Measurements from ENCODE around the gene CAMKMT.
"Not testable (repeated sequence)": the region's sequence is repeated elsewhere in the genome, so short reads cannot be mapped to it uniquely, and the experiment has no call there.

The CAMKMT gene

DNA sequence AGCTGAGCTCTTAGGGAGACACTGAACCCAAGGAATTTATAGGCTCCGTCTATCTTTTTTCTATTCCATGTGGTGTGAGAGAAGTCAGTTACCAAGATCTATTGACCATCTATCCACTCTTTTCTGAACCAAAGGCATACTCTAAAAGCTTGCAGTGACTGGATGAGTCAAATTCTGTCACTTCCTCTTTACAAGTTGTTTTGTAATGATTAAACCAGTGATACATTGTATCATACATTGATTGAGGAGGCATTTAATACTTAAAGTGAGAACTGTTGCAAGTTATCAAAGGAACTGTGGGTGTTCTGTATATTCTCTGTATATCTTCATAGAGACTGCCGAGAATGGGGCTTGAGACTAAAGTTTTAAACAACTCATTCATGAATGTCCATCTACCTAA, 188.8 kb downstream of the CAMKMT start:
- DNase-seq (ENCODE audit: low spot score), result peak; percentile 75

DNA sequence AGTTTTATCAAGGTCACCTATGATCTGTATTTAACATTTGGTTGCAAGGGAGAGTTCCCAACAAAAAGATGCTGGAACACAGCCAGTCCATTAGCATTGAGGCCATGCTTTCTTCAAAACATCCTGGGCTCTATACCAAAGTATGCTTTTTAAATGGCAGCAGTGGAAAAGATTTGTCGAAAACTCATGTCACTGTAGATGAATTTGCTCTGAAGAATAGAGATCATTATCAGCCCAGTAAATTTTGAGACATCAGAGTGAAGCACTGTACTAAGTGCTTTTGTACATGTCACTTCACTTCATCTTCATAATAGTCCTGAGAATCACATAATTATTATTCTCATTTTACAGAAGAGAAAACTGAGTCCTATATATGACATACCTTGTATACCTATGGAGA, 189.8 kb downstream of the CAMKMT start:
- no peak for DNase-seq (ENCODE audit: low spot score)

DNA sequence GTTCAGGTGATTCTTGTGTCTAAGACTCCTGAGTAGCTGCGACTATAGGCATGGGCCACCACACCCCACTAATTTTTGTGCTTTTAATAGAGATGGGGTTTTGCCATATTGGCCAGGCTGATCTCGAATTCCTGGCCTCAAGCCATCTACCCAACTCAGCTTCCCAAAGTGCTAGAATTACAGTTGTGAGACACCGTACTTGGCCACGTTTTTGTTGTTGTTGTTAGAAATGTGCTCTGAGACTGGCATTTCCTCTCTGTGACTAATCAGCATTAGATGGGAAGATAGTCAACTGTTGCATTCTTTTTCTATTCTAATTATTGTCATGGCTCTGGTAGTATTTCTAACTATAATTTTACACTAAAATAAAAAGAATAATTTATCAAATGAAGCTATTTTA, 191.7 kb downstream of the CAMKMT start:
- DNase-seq (ENCODE audit: low spot score), result peak; percentile 22

DNA sequence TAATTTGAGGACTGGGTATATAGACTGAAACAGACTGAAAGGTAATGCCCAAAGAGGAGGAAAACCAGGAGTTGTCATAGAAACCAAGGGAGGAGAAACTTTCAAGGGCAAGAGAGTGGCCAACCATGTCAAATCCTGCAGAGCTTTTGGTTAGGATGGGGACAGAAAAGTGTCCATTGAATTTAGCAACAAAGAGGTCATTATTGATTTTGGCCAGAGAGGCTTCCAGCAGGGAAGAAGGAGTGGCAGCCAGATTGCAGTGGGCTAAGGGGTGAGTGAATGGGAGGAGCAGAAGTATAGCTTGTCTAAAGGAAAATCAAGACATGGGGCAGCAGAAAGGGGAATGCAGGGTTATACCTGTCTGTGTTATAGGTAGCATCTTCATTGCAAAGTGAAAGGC, 194.0 kb downstream of the CAMKMT start:
- DNase-seq (ENCODE audit: low spot score), result no peak

DNA sequence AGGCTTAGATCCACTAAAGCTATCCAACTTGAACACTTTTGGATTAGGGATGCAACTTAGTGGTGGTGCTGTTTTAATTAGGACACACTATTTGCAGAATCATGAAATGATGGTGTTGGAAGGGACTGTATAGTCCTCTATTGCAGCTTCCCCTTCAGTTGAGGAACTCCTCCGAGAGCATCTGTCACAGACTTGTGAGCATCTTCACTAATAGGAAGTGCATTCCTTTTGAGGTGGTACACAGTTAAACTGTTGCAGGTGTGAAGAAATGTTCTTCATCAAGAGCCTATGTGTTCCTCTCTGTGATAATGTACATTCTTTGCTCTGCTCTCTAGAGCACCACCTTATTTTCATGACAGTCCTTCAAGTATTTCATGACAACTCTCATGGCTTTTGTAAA, 197.4 kb downstream of the CAMKMT start:
- no peak for DNase-seq (ENCODE audit: low spot score)

DNA sequence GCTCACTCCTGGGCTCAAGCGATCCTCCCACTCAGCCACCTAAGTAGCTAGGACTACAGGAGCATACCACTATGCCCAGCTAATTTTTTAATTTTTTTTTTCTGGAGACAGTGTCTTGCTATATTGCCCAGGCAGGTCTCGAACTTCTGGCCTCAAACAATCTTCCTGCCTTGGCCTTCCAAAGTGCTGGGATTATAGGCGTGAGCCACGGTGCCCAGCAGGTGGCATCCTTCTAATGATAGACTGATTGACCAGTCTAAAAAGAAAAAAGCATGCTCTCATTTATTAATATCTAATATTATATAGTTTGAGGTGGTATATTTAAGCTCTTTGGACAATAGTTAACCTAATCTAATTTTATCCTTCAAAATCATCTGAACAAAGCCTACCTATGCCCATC, 198.6 kb downstream of the CAMKMT start:
- DNase-seq (ENCODE audit: low spot score), result no peak

DNA sequence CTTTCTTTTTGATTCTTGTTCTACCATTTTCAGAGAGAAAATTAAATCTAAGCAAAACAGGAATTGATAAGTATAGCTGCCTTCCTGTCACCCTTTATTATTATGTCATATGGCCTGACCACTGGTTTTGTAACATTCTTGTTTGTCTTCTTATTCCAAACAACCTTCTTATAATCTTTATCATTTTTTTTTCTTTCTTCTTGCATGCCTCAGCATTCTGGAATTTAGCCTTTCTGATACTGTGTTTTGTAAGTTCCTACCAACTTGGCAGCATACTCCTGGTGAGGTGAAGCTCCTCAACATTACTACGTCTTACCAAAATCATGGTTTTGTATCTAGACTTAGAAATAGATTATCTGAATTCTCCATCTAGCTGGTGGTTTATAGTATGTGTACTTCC, 199.2 kb downstream of the CAMKMT start:
- DNase-seq (ENCODE audit: low spot score), result no peak

DNA sequence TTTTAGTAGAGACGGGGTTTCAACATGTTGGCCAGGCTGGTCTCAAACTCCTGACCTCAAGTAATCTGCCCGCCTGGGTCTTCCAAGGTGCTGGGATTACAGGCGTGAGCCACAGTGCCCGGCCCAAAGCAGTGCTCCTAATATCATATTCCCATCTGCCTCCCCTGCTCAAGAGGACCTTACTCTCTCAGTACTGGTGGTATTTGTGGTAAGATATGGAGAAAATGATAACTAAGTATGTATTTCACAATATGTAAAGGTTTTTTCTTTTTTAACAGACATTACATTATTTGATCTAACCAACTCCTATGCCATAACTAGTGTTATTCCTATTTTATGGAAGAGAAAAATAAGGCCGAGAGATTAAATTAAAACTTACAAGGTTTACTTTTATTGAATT, 201.0 kb downstream of the CAMKMT start:
- DNase-seq (ENCODE audit: low spot score), result no peak

DNA sequence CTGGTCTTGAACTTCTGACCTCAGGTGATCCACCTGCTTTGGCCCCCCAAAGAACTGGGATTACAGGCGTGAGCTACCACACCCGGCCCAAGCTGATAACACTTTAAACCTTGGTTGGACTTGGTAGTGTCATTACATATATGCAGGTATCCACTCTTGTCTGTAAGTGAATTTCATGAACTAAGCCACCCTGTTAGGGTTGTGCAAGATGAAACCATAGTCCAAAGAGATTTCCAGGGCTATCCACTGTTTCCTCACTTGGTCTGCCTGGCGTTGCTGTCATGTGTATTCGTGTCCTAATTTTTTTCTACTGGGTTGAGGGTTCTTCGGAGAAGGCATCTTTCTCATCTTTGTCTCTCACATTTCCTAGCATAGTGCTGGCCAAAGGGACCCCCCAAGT, 203.0 kb downstream of the CAMKMT start:
- no peak for DNase-seq (ENCODE audit: low spot score)

DNA sequence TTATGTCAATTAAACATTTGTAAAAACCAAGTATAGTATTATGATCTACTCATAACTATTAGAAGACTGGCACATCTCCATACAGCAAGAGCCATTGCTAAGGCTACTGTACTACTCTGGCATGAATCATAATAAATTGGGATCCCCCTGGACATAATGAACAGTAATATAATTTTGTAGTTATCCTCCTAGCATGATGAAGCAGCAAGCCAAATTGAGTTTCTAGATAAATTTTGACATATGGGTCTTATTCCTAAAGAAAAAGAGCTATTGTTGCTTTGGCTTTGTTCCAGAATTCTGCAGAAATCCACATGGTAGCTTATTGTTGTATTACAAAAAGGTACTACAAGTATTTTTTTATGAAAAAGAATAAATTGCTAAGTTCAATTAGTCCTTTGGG, 204.3 kb downstream of the CAMKMT start:
- no peak for DNase-seq (ENCODE audit: low spot score)

DNA sequence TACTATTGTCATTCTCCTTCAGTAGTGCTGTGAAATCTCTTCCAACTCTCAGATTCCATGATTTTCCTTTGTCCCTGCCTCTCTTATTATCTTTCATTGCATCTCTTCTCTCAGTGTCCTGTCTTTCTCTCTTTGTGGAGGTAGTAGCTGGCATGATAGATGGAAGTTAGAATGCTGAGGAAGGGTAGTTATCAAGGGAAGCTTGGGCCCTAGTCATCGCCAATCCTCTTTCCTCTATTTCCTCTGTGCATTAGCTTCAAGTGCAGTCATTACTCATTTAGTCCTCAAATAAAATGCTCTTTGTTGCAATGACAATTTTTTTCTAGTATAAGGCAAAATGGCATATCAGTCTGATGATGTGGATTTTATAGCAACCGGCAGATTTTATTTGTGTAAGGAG, 207.7 kb downstream of the CAMKMT start:
- no peak for DNase-seq (ENCODE audit: low spot score)

DNA sequence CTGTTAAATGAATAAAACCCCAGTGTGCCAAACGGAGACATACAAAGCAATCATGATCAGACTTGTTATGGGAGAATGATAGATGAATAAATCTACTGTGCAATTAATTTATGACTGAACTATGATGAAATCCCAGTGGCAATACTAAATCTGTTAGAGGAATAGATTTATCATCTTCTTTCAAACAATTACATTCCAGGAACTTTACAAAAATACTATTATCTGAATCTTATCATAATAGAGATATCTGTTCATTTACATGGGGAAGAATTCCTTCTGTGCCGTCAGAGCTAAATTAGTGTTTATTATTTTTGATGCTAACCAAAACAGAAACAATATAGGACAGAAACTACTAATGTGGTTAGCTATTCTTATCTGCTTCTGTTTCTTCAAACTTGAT, 208.5 kb downstream of the CAMKMT start:
- DNase-seq (ENCODE audit: low spot score), result no peak

DNA sequence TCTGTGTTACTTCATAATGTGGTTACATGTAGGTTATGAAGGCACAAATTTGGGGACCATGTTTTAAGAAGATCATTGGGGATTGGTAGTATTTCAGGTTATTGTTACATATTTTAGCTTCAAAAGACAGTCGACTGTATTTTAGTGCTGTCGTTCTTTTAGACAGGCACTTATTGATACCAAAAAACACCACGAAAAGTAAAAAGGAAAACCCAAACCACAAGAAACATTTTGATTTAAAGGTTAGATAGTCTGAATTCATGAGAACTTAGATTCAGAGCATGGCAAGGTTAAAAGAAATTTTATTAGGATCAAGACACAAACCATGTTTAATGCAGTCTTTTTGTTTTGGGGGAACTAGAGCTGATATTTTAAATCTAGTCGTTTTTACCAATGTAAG, 209.0 kb downstream of the CAMKMT start:
- no peak for DNase-seq (ENCODE audit: low spot score)

DNA sequence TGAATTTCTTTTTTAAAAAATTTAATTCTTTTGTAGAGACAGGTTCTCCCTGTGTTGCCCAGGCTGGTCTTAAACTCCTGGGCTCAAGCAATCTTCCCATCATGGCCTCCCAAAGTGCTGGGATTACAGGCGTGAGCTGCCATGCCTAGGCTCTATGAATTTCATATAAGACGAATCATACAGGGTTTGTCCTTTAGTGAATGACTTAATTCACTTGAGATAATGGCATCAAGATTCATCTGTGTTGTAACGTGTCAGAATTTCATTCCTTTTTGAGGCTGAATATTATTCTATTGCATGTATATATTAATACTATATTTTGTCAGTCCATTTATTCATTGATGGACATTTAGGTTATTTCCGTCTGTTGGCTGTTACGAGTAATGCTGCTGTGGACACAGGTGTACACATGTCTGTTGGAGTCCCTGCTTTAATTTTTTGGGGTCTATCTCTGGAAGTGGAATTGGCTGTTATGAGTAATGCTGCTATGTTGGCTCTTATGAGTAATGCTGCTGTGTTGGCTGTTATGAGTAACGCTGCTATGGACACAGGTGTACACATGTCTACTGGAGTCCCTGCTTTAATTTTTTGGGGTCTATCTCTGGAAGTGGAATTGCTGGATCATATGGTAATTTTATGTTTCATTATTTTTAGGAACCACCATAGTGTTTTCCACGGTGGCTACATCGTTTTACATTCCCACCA, 210.6 kb downstream of the CAMKMT start:
- peak; percentile 82 for DNase-seq (ENCODE audit: low spot score)

DNA sequence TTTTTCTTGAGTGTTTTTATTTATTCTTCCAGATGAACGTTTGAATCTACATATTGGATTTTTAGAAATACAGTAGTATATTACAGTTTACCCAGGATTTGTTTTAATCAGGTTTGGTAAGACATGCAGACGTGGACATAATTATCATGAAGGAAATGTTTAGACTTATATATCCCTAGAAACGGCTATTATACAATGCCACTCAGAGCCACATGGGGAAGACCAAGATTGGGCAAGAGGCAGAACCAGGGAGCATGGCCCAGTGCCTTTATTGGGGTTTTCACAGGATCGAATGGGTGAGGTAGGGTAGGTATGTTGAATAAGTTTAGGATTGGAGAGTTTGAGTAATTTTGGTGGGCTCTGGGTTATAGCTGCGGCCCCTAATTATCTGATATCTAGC, 212.2 kb downstream of the CAMKMT start:
- no peak for DNase-seq (ENCODE audit: low spot score)

DNA sequence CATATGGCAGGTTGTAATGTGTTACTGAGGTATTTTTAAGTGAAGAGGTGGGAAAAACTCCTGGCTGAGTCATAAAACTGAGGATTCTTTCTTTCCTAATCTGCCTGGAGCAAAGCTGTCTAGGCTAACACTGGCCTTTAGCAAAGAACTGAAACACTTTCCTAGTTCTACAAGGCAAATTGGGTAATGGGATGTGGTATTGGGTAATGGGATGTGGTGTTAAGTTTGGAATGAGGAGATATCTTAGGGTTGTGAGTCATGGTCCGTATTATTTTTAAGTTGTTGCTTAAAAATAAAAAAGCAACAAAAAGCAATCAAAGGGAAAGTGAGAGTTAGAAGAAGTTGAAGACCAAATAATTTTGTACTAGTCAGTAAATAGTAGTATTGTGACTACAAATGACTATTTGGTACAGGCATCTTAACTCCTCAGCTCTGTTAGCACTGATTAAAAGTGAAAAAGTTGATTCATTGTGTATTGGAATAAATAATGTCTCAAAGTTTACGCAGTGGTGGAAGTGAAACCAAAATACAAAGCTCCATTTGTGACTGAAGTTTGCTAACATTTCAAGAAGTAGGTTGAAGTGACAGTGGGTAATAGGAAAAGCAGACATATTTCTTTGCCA, 216.8 kb downstream of the CAMKMT start:
- no peak for DNase-seq (ENCODE audit: low spot score)

DNA sequence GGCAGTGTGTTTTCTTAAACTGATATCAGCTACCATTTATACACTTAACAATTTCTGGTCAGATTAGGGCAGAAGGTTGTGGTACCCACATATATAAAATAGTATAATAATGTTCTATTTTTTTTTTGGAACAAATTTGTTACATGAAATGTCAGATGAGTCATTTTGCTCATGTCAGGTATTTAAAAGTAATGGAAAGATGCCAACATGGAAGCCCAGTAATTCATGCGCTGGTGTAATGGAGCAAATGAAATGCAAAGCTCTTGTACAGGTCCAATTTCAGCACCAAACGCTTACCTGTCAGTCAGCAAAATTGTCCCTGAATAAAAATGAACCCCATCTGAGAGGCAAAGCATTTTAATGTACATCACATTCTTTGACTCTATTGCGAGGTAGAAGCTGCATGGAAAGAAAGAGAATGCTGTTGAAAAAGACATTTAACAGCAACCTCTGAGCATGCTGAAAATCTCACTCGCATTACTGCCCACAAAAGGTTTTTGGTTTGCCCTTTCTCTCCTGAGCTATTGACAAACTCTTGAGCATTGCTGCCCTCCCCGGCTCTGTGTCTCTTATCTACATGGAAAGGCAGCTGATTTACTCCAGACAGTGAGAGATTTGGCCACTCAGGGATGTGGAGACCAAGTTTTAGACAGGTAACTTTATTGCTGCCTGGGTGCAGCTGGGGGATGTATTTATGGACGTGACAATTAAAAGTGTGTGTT, 217.5 kb downstream of the CAMKMT start:
- peak; percentile 19 for DNase-seq (ENCODE audit: low spot score)

DNA sequence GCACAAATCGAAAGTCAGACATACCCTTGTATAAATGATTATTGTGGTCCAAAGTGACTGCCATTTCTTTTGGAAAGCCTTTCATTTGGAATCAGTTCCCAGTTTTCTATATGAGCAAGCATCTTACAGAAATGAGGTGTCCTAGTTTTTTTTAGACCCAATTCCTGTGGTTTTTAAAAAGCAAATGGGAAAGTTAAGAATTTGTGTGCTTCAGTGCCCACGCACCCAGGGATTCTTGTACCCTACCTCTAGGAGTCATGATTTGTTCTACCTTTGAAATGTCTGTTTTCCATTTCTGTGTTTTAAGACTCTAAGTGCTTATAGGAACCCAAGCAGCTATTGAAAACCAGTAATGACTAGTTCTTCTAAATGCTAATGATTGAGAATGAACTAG, 218.1 kb downstream of the CAMKMT start:
- no peak for DNase-seq (ENCODE audit: low spot score)

DNA sequence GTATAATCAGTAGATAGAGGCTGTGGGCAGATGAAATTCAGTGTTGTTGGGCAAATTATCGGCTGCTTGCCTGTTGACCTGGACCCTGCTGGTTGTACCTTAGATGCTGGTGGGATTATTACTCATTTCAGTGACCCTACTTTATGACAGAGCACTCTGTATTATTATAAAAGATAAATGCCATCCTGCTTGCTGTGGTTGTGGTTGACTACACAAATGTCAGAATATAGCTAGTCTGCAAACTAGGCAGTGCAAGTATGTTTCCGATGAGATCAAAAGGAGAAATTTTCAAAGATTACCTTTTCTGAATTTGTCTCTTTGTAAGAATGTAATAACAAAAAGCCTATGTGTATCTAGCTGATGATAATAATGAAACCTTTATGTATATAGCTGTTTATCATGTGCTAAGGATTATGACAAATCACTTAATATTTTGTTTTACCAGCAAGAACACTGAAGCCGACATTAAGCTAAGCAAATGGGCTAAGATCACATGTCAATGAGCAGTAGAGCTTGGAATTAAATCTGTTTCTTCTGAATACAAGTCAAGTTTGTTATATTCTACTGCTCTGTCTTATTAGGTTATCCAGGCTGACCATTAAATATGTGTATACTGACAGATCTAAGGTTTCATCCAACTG, 219.2 kb downstream of the CAMKMT start:
- DNase-seq (ENCODE audit: low spot score), result no peak

DNA sequence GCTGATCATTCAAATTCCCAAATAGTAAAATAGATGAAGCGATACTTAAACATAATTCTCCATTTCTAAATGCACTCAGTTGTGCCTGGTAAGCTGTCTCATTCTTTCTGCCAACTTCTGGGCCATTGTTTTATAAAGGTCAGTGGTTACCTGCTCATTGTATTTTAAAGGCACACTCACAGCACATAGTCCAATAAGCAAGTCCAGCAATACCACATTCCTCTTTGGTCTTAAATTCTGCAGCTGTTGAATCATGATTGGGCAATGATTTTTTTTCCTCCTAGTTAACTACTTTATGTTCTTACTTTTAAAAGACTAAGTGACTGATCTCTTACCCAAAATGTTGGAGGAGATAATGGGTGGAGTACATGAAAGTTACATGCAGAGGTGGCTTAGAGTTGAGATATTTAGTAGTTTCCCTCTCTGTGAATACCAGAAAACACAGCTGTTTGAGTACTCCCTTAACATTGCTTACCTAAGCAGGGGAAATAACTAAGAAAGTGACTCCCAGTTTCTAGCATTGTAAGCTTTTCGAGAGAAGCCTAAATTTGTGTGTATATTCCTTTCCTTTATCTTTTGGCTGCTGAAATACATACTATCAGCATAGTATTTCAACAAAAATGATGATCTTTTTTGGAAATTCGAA, 220.7 kb downstream of the CAMKMT start:
- DNase-seq (ENCODE audit: low spot score), result peak; percentile 61

DNA sequence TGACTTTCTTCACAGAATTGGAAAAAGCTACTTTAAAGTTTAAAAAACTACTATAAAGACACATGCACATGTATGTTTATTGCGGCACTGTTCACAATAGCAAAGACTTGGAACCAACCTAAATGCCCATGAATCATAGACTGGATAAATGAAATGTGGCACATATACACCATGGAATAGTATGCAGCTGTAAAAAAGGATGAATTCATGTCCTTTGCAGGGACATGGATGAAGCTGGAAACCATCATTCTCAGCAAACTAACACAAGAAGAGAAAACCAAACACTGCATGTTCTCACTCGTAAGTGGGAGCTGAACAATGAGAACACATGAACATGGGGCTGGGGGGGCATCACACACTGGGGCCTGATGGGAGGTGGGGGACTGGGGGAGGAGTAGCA, 233.9 kb downstream of the CAMKMT start:
- not testable (repeated sequence) for DNase-seq (ENCODE audit: low spot score)

DNA sequence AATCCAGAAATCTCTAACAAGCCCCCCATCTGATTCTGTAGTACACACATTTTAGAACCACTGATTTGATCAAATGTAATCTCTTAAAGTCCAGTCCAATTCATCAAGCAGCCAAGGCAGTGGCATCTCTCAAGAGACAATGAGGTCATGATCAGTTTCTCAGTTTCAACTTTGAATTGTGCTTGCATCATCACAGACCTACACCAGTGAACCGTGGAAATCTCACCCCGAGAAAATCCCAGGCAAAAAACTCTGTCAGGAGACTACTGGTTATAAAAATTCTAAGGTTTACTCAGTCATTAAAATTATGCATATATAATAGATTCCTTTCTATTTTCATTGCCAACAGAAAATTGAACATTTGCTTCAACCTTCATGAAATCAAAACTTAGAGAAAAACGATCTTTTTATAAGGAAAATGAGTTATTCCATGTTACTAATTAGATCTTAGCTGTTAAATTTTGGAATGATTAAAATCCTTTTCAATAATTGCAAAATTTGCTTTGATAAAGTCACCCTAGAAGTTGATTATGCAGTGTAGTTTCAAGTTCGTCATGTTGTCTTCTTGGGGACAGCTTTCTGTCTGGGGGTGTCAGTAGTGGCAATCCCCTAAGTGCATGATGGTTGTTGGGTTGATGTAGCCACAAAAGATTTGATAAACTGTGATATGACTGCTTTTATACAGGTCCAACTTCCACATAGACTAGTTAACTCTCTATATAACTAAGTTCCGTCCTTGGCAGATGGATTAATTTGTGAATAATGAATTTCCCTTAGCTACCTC, 235.0 kb downstream of the CAMKMT start:
- DNase-seq (ENCODE audit: low spot score), result peak; percentile 33
